Bone marrow (tissue), 2 donors: ENCODE results near the gene TCEANC2.

ENCODE experiments used
- DNase-seq, 2 donors: peaks; one replicate each; lab custom pipeline; 2025; lab: John Stamatoyannopoulos, UW

Gene TCEANC2

DNA sequence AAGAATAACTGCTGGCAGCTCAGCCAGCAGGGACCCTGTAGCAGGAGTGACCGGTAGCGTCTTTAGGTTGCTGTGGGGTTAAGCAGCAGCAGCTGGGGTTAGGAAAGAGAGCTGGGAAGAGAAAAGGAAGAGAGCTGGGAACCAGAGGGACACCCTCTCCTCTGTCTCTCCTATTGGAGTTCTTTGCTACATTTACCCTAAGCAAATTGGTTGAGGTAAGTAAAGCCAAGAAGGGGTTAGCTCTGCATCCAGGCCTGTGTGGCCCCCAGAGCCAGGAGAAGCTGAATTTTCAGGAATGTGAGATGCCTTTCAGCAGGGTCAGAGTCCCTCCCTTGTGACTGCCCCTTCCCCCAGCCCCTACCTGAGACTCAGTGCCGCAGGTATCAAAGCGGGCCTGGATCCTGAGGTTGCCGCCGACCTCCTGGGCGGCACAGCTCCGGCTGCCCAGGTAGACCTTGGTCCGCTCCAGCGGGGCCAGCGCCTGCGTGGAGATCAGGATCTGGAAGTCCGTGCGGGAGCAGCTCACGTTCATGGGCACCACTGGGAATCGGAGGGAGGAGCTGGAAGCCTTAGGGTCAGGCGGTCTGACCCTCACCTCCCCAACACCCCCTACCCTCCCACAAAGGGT, 83.0 kb downstream of the TCEANC2 start:
- DNase-seq, result no peak

GRCh38 chr1:54136963-54137533, 83.6 kb downstream of the TCEANC2 start:
- DNase-seq, result no peak

DNA sequence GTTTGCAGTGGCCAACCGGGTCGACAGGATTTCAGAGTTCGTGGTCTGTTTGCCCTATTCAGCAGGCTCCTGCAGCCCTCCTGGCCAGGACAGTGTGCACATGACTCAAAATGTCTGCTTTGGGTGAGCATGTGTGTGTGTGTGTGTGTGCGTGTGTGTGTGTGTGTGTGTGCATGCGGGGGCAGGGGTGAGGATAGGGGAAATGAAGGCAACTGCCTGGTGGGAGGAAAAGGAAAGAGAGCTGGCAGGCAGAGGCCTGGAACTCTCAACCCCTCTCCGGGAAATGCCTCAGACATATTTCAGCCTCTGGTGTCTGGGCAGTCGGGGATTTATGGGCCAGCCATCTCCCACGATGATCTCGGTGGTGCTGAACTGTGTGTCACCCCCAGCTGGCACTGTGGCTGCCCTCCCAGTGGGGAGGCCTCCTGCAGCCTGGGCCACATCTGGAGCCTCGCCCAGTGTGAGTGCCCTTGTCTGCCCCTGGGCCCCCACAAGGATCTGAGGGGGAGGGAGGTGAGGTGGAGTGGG, 84.2 kb downstream of the TCEANC2 start:
- DNase-seq, result no peak

- no peak for DNase-seq
These were observed 85.6 kb downstream of the TCEANC2 start for GRCh38 chr1:54138994-54139393.

DNA sequence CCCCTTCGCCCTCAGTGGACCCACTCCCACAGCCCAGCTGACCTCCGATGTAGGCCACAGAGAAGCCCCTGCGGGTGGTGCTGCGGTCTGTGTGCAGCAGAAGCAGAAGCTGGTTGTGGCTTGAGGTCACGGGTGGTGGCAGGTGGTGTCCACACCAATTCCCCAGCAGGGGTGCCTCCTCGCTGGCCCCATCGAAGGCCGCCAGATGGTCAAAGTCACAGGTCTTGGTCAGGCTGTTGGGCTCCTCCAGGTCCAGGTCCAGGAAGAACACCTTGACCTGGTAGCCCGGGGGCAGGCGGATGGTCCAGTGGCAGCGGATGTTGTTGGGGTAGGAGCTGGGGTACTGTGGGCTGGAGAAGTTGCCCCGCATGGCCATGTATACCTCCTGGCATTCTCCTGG, 86.3 kb downstream of the TCEANC2 start:
- no peak for DNase-seq

DNA sequence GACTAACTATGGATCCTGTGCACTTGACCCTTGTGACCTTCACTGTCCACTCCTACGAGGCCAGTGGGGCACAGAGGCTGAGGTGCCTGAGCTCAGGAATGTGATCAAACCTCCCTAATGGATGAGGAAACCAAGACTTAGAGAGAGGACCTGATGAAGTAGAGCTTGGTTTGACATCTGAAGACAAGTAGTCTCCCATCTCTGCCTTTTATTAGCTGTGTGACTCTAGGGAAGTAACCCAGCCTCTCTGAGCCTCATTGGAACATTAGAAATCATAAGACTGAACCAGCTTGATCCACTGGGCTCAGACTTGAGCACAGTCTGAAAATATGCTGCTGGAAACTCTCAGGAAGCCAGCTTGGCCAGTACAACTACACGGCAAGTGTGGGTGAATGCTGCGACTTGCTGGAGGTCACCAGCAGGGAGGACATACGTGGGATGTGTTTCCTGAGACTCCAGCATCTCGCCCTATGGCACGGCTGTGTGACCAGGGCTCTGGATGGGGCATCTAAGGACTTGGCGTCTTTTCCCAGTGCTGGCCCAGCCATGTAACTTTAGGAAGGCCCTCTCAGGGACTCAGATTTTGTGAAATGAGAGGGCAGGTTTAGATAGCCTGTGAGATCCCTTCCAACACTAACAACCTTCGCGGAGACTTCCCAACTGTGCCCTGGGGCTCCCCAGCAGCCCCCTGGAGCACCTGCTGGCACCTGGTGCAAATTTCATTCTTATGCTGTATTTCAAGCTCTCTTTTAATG, 88.9 kb downstream of the TCEANC2 start:
- DNase-seq, result no peak

DNA sequence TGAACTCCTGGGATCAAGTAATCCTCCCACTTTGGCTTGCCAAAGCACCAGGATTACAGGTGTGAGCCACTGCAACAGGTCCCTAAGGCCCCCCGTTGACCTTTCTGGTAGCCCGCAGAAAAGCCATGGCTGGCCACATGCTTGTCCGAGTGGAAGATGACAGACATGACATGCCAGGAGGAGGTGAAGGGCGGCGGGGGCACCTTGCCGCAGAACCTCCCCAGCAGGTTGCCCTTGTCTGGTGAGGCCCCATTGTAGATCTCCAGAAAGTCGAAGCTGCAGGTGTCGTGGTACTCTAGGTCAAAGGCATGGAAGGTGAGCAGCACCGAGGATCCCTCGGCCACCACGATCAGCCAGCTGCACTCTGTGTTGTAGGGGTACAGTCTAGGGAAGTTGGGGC, 91.0 kb downstream of the TCEANC2 start:
- DNase-seq, result no peak

- no peak for DNase-seq
These were observed 96.3 kb downstream of the TCEANC2 start for GRCh38 chr1:54149734-54150133.

GRCh38 chr1:54151013-54151412, 97.6 kb downstream of the TCEANC2 start:
- DNase-seq, result no peak

DNA sequence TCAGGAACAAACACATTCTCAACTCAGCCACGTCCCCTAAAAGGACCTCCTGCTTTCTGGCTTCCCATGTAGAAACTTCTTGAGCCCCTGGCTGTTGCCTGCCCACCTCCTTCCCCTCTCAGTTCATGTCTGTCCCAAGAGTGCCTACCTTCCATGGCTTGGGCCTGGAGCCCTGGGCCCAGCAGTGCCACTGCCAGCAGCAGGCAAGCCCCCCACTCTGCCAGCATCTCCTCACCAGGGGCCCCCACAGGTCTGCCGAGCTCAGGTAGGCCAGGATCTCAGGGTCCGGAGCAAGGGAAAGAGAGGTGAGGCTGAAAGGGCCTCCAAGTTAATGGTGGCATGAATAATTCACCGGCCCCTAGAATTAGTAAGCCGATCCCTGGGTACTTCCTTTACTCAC, 99.3 kb downstream of the TCEANC2 start, which contains the start of gene CDCP2:
Gene CDCP2 (minus strand): TSS at position 305 of the 400 bp plus-strand sequence. CDS start 78 bp downstream, at position 227.
- DNase-seq, result no peak

DNA sequence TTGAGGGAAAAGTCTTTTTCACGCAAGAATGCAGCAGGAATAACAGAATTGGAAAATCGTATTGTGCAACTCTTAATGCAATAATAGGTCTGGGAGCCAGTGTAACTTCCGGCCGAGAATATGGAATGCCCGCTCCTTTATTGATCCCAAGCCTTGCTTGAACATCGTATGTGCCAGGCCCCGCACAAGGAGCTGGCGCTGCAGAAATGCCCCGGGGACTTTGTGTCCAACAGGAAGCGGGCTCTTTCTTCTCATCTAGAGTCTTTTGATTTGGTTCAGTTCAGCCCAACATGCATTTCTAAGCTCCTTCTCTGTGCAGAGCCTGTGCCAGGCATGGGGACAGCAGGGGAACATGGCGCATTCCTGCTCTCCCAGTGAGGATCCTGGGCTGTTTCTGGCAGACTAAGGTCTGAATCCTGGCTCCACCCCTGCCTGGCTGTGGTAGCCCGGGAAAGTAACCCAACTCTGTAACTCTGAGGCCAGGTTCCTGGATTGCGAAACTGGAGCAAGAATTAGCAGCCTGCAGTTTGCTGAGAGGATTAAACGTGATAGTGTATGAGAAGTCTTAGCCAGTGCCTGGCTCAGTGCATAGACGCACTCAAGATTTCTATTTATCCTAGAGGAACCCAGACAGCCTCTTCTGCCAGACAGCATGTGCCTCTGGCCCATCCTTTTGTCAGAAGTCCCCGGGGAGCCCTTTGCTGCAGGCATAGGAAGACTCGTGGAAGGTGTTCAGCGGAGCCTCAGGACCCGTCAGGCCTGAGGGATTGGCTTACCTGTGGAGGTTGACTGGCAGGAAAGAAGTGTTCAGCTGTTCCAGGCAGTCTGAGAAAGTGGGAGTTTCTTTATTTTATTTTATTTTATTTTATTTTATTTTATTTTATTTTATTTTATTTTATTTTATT, 100.4 kb downstream of the TCEANC2 start:
- DNase-seq, result peak in 1 of 2 donors; percentile 3
